ENCODE data around the gene PXDN. TPM values are rescaled to one million over a fixed set of nuclear protein-coding genes. Genes with fewer than 3 reads are reported as not detected.

Gene PXDN
- total RNA-seq, 1 donor from 2014 or later = 150 TPM

GRCh38 chr2:1670636-1671035 lies 73.7 kb downstream of the PXDN start:
- no peaks in the 10 kb centered on the region for H3K27me3 Mint-ChIP-seq
- peaks cover 26% of the 10 kb centered on the region for H3K36me3 Mint-ChIP-seq
- H3K27ac Mint-ChIP-seq = no peak overlapping the region
- no peak for DNase-seq (ENCODE audit: extremely low spot score, unreplicated experiment)
- H3K4me3 Mint-ChIP-seq = no peak overlapping the region
- no peaks in the 10 kb centered on the region for H3K4me1 Mint-ChIP-seq (ENCODE audit: unreplicated experiment)
- TF ChIP-seq CTCF (conservative IDR thresholded peaks at IDR 0.05) = no peak
- no peaks in the 10 kb centered on the region for H3K9me3 Mint-ChIP-seq

DNA sequence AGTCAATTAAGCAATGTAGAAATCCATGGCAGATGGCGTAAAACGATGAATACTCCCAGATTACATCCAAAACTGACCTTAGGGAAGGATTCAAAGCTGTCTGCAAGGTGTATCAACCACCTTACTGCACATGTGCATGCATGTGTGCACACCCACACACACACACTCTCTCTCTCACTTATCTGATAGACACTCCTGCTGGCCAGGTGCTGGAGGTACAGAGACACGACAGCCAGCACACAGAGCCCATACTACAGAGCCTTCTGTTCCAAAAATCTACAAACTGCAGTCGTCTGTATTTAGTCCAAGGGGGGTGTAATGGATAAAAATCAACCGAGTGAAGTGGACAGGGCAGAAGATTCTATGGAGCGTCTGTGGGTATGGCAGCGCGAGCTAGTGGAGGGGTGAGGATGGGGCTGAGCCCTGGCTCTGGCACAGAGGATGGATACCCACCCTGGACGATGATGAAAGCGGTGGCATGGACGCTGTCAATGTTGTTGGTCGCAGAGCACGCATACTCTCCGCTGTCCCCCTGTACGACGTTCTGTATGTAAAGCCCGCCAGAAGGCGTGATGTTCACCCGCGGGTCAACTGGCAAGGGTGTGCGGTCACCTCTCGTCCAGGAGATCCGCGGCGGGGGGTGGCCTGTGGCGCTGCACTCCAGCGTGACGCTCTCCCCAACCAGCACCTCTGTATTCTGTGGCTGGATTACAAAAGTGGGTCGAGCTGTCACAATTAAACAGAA lies 78.4 kb downstream of the PXDN start:
- TF ChIP-seq CTCF (conservative IDR thresholded peaks at IDR 0.05) = no peak
- H3K36me3 Mint-ChIP-seq = peaks cover 31% of the 10 kb centered on the region
- H3K27me3 Mint-ChIP-seq = no peaks in the 10 kb centered on the region
- no peak overlapping the region for H3K4me3 Mint-ChIP-seq
- DNase-seq (ENCODE audit: extremely low spot score, unreplicated experiment) = peak; percentile 32
- no peaks in the 10 kb centered on the region for H3K4me1 Mint-ChIP-seq (ENCODE audit: unreplicated experiment)
- H3K27ac Mint-ChIP-seq = no peak overlapping the region
- H3K9me3 Mint-ChIP-seq = no peaks in the 10 kb centered on the region

DNA sequence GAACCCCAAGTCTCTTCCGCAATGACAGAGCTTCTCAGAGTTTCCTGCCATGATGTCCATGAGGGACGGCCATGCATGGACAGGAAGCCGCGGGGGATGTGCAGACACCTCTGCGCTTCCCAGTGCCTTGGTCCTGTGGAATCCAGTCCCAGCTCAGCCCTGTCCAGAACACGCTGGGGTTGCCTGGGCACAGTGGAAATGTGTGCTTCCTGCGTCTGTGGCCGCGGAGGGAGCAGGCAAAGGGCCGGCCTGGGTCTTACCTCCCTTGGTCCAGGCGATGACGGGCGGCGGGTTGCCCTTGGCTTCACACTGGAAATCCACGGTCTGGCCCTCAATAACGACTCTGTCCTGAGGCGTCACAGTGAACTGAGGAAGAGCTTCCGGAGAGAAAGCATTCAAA lies 79.6 kb downstream of the PXDN start:
- peak; percentile 58 for DNase-seq (ENCODE audit: extremely low spot score, unreplicated experiment)
- TF ChIP-seq CTCF (conservative IDR thresholded peaks at IDR 0.05) = no peak
- no peaks in the 10 kb centered on the region for H3K27me3 Mint-ChIP-seq
- no peaks in the 10 kb centered on the region for H3K9me3 Mint-ChIP-seq
- no peak overlapping the region for H3K4me3 Mint-ChIP-seq
- no peaks in the 10 kb centered on the region for H3K4me1 Mint-ChIP-seq (ENCODE audit: unreplicated experiment)
- H3K36me3 Mint-ChIP-seq = peaks cover 26% of the 10 kb centered on the region
- H3K27ac Mint-ChIP-seq = no peak overlapping the region

DNA sequence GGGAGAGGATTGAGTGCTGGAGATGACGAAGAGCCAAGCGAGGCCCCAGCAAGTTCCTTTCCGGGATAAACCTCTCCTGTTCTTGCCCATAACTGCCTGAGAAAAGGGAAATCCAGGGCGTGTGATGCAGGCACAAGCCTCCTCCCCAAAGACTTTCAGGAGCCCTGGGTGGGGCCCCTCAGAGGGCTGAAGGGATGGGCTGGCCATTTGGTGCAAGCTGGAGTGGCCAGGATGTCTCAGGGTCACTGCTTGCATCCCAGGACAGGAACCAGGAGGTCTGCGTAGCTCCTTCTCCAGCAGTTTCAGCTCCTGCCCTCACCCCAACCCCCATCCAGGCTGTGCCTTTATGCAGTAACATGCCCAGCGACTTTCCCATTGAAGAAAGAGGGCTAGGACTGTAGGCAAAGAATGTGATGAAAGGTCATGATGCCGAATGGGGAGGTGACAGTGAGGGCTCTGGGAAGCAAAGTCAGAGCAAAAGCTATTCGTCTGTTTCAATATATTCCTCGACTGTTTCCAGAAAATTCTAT lies 80.2 kb downstream of the PXDN start:
- H3K36me3 Mint-ChIP-seq = peaks cover 26% of the 10 kb centered on the region
- no peak overlapping the region for H3K4me3 Mint-ChIP-seq
- no peaks in the 10 kb centered on the region for H3K27me3 Mint-ChIP-seq
- DNase-seq (ENCODE audit: extremely low spot score, unreplicated experiment) = peak; percentile 43
- H3K9me3 Mint-ChIP-seq = no peaks in the 10 kb centered on the region
- no peak overlapping the region for H3K27ac Mint-ChIP-seq
- TF ChIP-seq CTCF (conservative IDR thresholded peaks at IDR 0.05) = no peak
- H3K4me1 Mint-ChIP-seq (ENCODE audit: unreplicated experiment) = no peaks in the 10 kb centered on the region

DNA sequence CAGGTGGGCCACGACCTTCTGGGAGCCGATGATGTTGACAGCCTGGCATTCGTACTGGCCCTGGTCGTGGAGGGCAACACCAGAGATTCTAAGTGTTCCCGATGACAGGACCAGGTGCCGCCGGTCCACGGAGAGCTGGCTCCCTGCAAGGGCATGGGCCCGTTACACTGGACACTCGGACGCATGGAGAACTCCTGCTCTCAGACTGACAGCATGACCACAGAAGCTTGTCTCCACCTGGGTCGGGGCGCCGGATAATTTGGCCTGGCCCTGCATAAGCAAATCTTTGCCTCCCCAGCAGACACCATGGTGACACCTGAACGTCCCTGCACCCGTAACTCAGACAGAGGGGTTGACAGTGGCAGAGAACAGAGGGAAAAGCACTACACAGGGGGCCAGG lies 80.7 kb downstream of the PXDN start:
- peaks cover 21% of the 10 kb centered on the region for H3K36me3 Mint-ChIP-seq

More for the DNA sequence above, 80.7 kb downstream of the PXDN start:
- H3K4me3 Mint-ChIP-seq = no peak overlapping the region
- DNase-seq (ENCODE audit: extremely low spot score, unreplicated experiment) = peak; percentile 49
- no peak overlapping the region for H3K27ac Mint-ChIP-seq
- no peaks in the 10 kb centered on the region for H3K27me3 Mint-ChIP-seq
- no peak for TF ChIP-seq CTCF (conservative IDR thresholded peaks at IDR 0.05)
- no peaks in the 10 kb centered on the region for H3K9me3 Mint-ChIP-seq
- no peaks in the 10 kb centered on the region for H3K4me1 Mint-ChIP-seq (ENCODE audit: unreplicated experiment)

All from type B pancreatic cell (in vitro differentiated cells).